HFFc6 (cell line): ENCODE measurements around the gene MKI67. TPM values are rescaled to one million over a fixed set of nuclear protein-coding genes. Genes with fewer than 3 reads are reported as not detected.

Source experiments
- DNase-seq: peaks from one replicate; pipeline ENCODE4 v3.0.0-alpha.2; 2018
- H3K27ac Mint-ChIP-seq: 2 replicates; pipeline ENCODE4 v1.8.0; 2020; ENCODE audit warnings: mild to moderate bottlenecking, mixed read lengths
- H3K27me3 Mint-ChIP-seq: 2 replicates; pipeline ENCODE4 v1.8.0; 2021; ENCODE audit warnings: mild to moderate bottlenecking, moderate library complexity, mixed read lengths; ENCODE audit not compliant: insufficient read depth
- H3K36me3 Mint-ChIP-seq: 2 replicates; pipeline ENCODE4 v1.8.0; 2021; ENCODE audit warnings: low read depth, mixed read lengths
- H3K4me1 Mint-ChIP-seq: 2 replicates; pipeline ENCODE4 v1.8.0; 2020; ENCODE audit warnings: low read depth, mixed read lengths
- H3K4me3 Mint-ChIP-seq: 2 replicates; pipeline ENCODE4 v1.8.0; 2020; ENCODE audit warnings: mild to moderate bottlenecking, moderate library complexity, mixed read lengths
- H3K9me3 Mint-ChIP-seq: 2 replicates; pipeline ENCODE4 v1.8.0; 2020; ENCODE audit warnings: mild to moderate bottlenecking, mixed read lengths
- CTCF ChIP-seq: fragments of 200-600 bp; sonication (generic); IDR thresholded peaks from 2 replicates; pipeline ENCODE4 v1.5.0; 2021; ENCODE audit warnings: antibody characterized with exemption, mild to moderate bottlenecking
- total RNA-seq, 6 experiments: library from RNA; stranded (reverse); fragmentation: NEBNext Ultra II Directional; extraction: Animal tissue kit (Norgen Biotek cat#: 25700); gene quantifications; 2 replicates in 1 of 6; 3 replicates in 5 of 6; pipeline ENCODE4 v1.2.3, GENCODE V29; 2021

The MKI67 gene
- total RNA-seq, 6 experiments from 2014 or later: 38.2 to 77.0 (median 70.0) TPM

GRCh38 chr10:128128582-128128981 lies 2.4 kb upstream of the MKI67 start:
- Mint-ChIP-seq H3K36me3 (peaks cover 7% of the 10 kb centered on the region; the same call in 1 of the 2 replicates), H3K9me3 (no peaks in the 10 kb centered on the region), H3K4me3 (no peak overlapping the region), H3K27ac (no peak overlapping the region), H3K4me1 (peaks cover 35% of the 10 kb centered on the region), H3K27me3 (peaks cover 21% of the 10 kb centered on the region)
- no peak for DNase-seq
- TF ChIP-seq CTCF: no peak

- H3K4me1 Mint-ChIP-seq: peaks cover 61% of the 10 kb centered on the region
- peak overlapping the region; percentile 79 for H3K27ac Mint-ChIP-seq
- no peak for DNase-seq
- TF ChIP-seq CTCF: no peak
- peaks cover 26% of the 10 kb centered on the region for H3K36me3 Mint-ChIP-seq
- peak overlapping the region; percentile 94 for H3K4me3 Mint-ChIP-seq
- peaks cover 15% of the 10 kb centered on the region for H3K27me3 Mint-ChIP-seq
- no peaks in the 10 kb centered on the region for H3K9me3 Mint-ChIP-seq
Measured at GRCh38 chr10:128125416-128125943, 743 bp downstream of the MKI67 start.

- no peaks in the 10 kb centered on the region for H3K9me3 Mint-ChIP-seq
- peaks cover 26% of the 10 kb centered on the region for H3K36me3 Mint-ChIP-seq
- peak overlapping the region; percentile 79 for H3K27ac Mint-ChIP-seq
- H3K4me3 Mint-ChIP-seq: peak overlapping the region; percentile 94
- no peak for TF ChIP-seq CTCF
- peaks cover 12% of the 10 kb centered on the region for H3K27me3 Mint-ChIP-seq
- peaks cover 58% of the 10 kb centered on the region for H3K4me1 Mint-ChIP-seq
- no peak for DNase-seq
Measured at GRCh38 chr10:128124813-128125403, 1.3 kb downstream of the MKI67 start.

- peaks cover 11% of the 10 kb centered on the region for H3K27me3 Mint-ChIP-seq
- H3K4me3 Mint-ChIP-seq: peak overlapping the region; percentile 94
- H3K4me1 Mint-ChIP-seq: peaks cover 56% of the 10 kb centered on the region
- H3K36me3 Mint-ChIP-seq: peaks cover 32% of the 10 kb centered on the region
- no peak for TF ChIP-seq CTCF
- H3K27ac Mint-ChIP-seq: peak overlapping the region; percentile 79
- no peaks in the 10 kb centered on the region for H3K9me3 Mint-ChIP-seq
- no peak for DNase-seq
Measured at GRCh38 chr10:128123846-128124245, 2.4 kb downstream of the MKI67 start.

- peak overlapping the region; percentile 61 for H3K27ac Mint-ChIP-seq
- no peak for DNase-seq
- no peaks in the 10 kb centered on the region for H3K9me3 Mint-ChIP-seq
- H3K27me3 Mint-ChIP-seq: peaks cover 7% of the 10 kb centered on the region
- H3K4me3 Mint-ChIP-seq: peak overlapping the region; percentile 29; the same call in 1 of the 2 replicates
- H3K4me1 Mint-ChIP-seq: peaks cover 56% of the 10 kb centered on the region
- peaks cover 38% of the 10 kb centered on the region for H3K36me3 Mint-ChIP-seq
- TF ChIP-seq CTCF: no peak
Measured at GRCh38 chr10:128122931-128123330, 3.3 kb downstream of the MKI67 start.
